GM18502 (cell line): ENCODE data around the gene TTC34.

Experiments
- ATAC-seq: cut with Tn5 transposase; IDR thresholded peaks from one replicate; pipeline ENCODE4 v1.9.1; 2021; ENCODE audit warnings: mild to moderate bottlenecking; ENCODE audit not compliant: unreplicated experiment, poor library complexity

TTC34 gene

GRCh38 chr1:2829846-2830615 is 28.5 kb upstream of the TTC34 start:
- ATAC-seq = no peak

DNA sequence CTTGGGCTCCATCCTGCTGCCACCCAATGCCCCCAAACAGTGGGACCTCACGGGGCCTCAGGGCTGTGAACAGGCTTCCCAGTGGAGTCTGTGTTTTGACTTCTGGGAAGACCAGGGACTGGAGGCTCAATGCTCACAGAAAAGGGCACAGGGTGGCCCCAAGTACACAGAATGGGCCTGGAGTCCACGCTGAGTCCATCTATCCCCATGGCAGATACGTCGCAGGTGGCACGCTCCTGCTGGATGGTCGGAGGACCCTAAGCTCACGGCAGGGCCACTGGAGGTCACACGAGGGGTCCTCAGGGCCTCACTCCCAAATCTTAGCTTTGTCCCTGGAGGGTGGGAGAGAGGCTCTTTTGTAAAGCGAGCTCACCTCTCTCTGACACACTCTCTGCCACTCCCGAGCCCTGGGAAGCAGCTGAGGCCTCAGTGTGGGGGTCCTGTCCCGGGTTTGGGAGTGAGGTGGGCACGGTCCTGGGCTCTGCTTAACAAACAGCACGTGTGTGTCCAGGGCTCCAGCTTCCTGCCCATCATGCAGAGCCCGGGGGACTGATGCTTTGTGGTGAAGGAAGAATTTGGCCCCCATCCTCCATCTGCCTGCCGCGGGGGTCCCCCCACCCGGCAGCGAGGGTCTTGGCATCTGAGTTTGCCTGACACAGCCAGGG is 27.2 kb upstream of the TTC34 start:
- ATAC-seq = no peak

GRCh38 chr1:2826736-2827292 is 25.3 kb upstream of the TTC34 start:
- no peak for ATAC-seq

DNA sequence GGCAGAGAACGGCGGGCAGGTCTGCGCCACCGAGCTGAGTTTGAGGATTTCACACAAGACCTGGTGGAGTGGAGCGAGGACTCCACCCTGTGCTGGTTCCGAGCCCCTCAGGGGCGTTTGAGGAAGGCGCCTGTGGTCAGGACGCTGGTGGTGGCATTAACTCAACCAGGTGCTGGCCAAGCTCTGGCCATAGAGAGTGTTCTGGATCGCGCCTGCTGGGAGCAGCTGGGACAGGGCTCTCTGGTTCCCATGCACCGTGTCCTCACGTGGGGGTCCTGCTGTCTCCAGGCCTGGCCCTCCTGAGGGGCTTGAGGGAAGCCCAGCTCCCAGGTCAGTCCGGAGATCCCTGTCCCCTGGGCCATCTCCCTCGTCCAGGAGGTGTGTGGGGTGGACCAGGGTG is 24.8 kb upstream of the TTC34 start:
- ATAC-seq = no peak

DNA sequence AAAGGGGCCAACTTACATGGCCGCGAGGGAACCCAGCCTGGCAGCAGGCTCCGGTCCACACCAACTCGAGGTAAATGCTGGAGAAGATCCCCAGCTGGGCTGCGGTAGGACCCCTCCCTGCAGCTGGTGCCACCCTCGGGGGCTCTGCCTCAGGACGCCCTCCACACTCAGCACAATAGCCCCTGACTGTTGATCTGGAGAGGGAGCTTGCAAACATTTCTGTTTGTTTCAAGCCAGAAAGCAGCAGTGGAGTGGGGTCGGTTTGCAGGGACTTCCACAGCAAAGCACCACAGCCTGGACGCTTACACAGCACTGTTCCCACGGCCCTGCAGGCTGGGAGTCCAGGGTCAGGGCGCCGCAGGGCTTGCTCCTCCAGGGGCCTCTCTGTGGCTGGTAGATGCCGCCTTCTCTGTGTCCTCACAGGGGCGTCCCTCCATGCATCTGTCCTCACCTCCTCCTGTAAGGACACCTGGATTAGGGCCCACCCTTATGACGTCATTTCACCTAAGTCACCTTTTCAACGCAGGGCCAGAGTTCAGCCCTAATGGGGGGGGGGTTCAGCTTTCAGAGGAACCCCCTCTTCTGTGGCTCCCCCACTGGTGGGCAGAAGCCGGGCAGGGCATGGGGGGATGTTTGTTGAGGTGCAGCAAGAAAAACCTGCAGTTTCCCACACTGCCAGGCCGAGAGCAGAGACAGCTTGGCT is 24.1 kb upstream of the TTC34 start:
- no peak for ATAC-seq

DNA sequence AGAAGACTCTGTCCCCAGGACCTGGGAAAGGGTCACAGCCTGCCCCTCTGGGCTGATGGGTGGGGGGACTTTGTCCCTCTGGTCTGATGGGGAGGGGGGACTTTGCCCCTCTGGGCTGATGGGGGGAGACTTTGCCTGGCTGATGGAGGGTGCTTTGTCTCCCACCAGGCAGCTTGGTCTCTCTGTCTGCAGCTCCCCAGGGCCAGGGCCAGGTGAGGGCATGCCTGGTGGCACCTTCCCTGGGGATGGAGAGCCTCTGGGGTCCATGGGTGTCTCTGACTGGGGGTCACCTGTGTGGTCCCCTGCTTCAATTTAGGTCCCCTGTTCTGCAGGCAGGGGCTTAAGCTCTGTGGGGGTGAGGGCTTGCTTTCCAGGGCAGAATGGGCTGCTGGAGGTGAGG is 23.5 kb upstream of the TTC34 start:
- ATAC-seq = no peak

DNA sequence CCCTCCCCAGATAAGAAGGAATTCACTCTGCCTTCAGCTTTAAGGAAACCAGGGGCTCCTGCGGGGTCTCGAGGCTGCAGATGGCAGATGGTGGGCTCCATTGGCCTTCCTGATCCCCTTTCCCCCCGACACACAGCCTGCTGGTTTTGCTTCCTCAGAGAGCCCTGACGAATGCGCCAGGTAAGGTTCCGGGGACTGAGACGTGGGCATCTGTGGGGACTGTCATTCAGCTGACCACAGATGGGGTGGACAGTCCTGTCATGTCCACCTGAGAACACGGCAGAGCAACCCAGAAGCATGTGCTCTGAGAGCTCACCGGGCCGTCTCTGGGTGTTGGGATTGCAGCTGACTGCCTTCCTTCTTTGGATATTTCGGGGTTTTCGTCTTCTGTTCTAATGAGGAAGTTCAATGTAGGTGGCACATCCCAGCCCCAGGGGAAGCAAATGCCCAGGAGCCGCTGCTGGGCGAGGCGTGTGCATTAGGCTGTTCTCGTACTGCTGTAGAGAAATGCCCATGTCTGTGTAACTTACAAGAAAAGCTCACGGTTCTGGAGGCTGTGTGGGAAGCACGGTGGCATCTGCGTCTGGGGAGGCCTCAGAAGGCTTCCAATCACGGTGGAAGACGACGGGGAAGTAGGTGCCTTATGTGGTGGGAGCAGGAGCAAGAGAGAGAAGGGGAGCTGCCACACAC is 22.6 kb upstream of the TTC34 start:
- ATAC-seq = no peak

- ATAC-seq = no peak
Observed at GRCh38 chr1:2822621-2823145, 21.2 kb upstream of the TTC34 start.

- ATAC-seq = no peak
Observed at GRCh38 chr1:2821966-2822620, 20.6 kb upstream of the TTC34 start.

GRCh38 chr1:2821373-2821955 is 20.0 kb upstream of the TTC34 start:
- no peak for ATAC-seq

- no peak for ATAC-seq
Observed at GRCh38 chr1:2820731-2821372, 19.4 kb upstream of the TTC34 start.

DNA sequence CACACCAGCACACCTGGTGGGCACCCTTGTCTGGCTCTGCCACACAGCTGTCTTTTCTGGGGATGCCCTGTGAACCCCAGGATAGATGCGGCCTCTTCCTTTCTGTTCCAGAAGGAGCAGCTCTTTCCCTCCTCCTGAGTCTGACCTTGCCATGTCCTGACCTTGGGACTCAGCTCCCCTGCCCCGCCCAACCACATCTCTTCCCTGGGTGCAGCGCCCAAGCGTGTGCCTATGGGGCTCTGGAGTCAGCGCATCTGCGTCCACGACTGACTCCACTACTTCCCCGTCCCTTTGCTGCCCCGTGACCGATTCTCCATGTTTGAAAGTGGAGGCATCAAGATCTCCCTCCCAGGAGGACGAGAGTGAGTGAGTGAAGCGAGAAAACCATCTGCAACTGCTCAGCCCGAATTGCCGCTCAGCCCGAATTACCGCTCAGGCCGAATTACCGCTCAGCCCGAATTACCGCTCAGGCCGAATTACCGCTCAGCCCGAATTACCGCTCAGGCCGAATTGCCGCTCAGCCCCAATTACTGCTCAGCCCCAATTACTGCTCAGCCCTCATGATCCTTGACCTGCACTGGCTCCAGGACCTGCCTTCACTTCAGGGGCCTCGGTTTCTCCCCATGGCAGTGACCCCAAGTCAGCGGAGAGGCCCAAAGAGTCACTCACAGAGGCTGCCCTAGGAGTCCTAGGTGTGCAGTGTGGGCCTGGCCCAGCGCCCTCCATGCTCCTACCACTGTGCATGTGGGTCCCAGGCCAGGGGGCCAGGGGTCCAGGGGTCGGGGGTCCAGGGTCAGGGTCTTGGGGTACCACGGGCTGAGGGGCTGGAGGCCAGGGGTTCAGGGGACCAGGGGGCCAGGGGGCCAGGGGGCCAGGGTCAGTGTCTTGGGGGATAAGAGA is 18.6 kb upstream of the TTC34 start:
- ATAC-seq = no peak

DNA sequence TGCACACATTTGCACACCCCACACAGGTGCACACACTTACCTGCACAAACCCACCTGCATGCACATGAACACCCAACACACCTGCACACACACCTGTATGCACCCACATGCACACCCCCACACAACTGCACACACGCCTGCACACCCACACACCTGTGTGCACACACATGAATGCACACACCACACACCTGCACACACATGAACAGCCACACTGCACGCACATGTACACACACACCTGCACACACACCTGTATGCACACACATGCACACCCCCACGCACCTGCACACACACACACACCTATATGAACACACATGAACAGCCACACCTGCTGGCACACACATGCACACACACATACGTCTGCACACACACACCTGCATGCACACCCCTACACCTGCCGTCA is 17.9 kb upstream of the TTC34 start:
- ATAC-seq = no peak

- ATAC-seq = no peak
Observed at GRCh38 chr1:2817784-2818564, 16.5 kb upstream of the TTC34 start.

DNA sequence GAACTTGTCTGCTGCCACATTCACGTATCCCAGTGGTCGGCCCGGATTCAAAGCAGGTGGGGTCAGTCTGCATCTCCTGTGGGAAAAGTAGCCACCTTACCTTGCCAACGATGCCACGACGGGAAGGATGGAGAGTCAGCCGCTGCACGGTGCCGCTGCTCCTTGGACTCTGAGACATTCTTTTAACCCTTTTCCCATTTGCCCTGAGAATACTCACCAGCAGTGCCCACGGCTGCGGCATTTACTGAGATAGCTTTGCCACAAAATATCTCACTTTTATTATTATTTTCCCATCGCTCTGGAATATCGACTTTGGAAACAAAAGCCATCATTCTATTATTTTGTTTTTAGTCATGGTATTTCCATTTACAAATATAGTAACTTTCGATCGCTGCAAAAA is 15.3 kb upstream of the TTC34 start:
- no peak for ATAC-seq

DNA sequence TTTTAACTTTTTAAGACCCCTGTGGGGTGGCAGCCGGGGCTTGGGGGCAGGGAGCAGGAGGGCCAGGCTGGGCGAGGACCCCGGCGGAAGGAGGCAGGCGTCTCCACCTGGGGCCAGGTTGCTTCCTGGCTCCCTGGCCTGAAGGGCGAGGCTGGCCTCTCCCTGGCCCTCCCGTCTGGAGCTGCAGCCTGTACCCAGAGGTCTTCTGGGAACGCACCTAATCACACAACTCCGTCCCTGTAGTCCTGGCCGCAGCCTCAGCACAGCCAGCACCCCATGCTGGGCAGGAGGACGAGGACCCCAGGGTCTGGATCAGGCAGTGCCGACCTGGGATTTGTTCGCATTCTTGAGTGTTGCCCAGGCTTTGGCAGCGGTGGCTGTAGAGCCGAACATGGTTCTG is 14.1 kb upstream of the TTC34 start:
- no peak for ATAC-seq

DNA sequence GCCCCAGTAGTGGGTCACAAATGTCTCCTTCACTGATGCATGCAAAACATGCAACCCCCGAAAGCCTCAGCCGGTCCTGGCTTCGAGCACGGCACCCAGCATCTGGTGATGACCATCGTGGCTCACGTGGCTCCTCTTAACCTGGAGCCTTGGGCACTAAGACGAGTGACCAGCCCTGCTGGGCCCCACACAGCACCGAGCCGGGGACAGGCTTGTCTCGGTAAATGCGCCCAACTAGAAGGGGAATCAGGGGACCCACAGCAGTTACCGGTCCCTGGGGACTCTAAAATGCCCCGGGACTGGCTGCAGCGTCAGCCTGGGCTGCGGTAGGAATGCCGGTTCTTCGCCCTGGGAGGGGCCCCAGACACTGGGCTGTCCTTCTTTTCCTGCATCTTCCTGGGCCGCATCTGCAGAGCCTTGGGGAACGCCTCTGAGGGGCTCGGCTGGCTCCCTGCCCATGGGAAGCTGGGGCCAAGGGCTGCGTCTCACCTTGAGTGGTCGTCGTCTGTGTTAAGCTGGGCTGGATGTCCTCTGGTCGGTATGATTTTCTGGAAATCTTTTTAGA is 13.1 kb upstream of the TTC34 start:
- no peak for ATAC-seq
